Prostate gland (tissue), 2 donors: Measurements from ENCODE around the gene RAB30. TPM values are rescaled to one million over a fixed set of nuclear protein-coding genes. Genes with fewer than 3 reads are reported as not detected.

Source experiments
- DNase-seq: peaks from one replicate; pipeline ENCODE4 v3.0.0-alpha.2; 2019; ENCODE audit warnings: low spot score
- H3K27ac ChIP-seq, 2 donors: fragments of 200-600 bp; sonication (generic); 2 replicates each; pipeline ENCODE4 v1.5.1; 2017 to 2019
- H3K27me3 ChIP-seq: fragments of 200-600 bp; sonication (generic); replicated peaks from 2 replicates; pipeline ENCODE4 v1.5.1; 2019; ENCODE audit not compliant: insufficient read depth
- H3K36me3 ChIP-seq, 2 donors: fragments of 200-600 bp; sonication (generic); 1 replicate in 1 of 2; 2 replicates in 1 of 2; pipeline versions ENCODE4 v1.5.1 to v1.8.1; 2017 to 2019
- H3K4me1 ChIP-seq: fragments of 200-600 bp; sonication (generic); replicated peaks from 2 replicates; pipeline ENCODE4 v1.5.1; 2019
- H3K4me3 ChIP-seq, 2 donors: fragments of 200-600 bp; sonication (generic); 2 replicates each; pipeline ENCODE4 v1.5.1; 2017 to 2019
- H3K9me3 ChIP-seq: fragments of 200-600 bp; sonication (generic); 2 replicates; pipeline ENCODE4 v1.5.1; 2017
- POLR2A ChIP-seq: fragments of 450-650 bp; IDR thresholded peaks from one replicate; pipeline ENCODE4 v1.6.1; 2016; ENCODE audit warnings: antibody characterized with exemption, mild to moderate bottlenecking
- POLR2AphosphoS5 ChIP-seq: sonication (generic); formaldehyde crosslinking; IDR thresholded peaks from one replicate; pipeline ENCODE4 v1.6.1; 2017; ENCODE audit warnings: antibody characterized with exemption
- WGBS: methylation state at CpG from one replicate; pipeline ENCODE4 v1.1.5; 2018; 5-methylcytosine and 5-hydroxymethylcytosine counted together
- intact Hi-C: fragments of 100-400 bp; cut with DNase I; formaldehyde crosslinking; loops from one replicate; pipeline ENCODE4 v1.14.2; 2022
- total RNA-seq, 2 donors: library from RNA; depleted of rRNA; stranded (reverse); fragments of >200 nt; gene quantifications; one replicate each; pipeline ENCODE4 v1.1.0, GENCODE V29; 2016
- TF ChIP-seq, protein P1 (sequence below), 4 experiments: fragments of 200-600 bp in 2 of 4; fragments of 450-650 bp in 2 of 4; sonication (generic) in 2 of 4; IDR thresholded peaks; 1 replicate in 3 of 4; 2 replicates in 1 of 4; pipeline ENCODE4 v1.5.1; 2016 to 2019; ENCODE audit warnings: antibody characterized with exemption in 4 of 4, mild to moderate bottlenecking in 2 of 4, moderate library complexity in 2 of 4

RAB30 gene
- total RNA-seq, 2 donors from 2014 or later = 13.3 to 15.9 TPM

DNA sequence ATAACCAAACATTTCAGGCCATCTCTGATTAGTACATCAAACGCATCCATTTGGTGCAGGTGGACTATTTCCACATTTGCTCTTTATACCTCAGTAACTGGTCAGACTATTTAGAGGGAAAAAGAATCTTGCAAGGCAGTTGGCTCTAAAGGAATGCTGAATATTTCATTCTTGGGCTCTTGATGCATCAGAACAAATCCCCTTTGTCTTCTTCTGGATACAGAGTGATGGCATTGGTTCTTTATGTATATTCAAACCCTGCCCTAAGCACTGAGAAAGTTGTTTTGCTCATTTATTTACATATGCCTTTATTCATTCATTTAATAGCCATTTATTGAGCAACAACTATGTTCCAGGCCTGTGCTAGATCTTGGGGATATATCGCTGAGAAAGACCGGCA, 31.1 kb upstream of the RAB30 start:
- no peak for DNase-seq
- Histone ChIP-seq H3K9me3 (no peaks in the 10 kb centered on the region), H3K27me3 (no peaks in the 10 kb centered on the region), H3K36me3 (no peaks in the 10 kb centered on the region), H3K4me3 (no peak overlapping the region), H3K27ac (no peak overlapping the region), H3K4me1 (no peaks in the 10 kb centered on the region)
- no peak for TF ChIP-seq POLR2A
- TF ChIP-seq, protein P1, sequence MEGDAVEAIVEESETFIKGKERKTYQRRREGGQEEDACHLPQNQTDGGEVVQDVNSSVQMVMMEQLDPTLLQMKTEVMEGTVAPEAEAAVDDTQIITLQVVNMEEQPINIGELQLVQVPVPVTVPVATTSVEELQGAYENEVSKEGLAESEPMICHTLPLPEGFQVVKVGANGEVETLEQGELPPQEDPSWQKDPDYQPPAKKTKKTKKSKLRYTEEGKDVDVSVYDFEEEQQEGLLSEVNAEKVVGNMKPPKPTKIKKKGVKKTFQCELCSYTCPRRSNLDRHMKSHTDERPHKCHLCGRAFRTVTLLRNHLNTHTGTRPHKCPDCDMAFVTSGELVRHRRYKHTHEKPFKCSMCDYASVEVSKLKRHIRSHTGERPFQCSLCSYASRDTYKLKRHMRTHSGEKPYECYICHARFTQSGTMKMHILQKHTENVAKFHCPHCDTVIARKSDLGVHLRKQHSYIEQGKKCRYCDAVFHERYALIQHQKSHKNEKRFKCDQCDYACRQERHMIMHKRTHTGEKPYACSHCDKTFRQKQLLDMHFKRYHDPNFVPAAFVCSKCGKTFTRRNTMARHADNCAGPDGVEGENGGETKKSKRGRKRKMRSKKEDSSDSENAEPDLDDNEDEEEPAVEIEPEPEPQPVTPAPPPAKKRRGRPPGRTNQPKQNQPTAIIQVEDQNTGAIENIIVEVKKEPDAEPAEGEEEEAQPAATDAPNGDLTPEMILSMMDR (IDR thresholded peaks at IDR 0.05) = no peak
- no peak for TF ChIP-seq POLR2AphosphoS5
- WGBS = 79% methylated on average over 3 of the region's 3 CpGs
- intact Hi-C loops = no loop called here

DNA sequence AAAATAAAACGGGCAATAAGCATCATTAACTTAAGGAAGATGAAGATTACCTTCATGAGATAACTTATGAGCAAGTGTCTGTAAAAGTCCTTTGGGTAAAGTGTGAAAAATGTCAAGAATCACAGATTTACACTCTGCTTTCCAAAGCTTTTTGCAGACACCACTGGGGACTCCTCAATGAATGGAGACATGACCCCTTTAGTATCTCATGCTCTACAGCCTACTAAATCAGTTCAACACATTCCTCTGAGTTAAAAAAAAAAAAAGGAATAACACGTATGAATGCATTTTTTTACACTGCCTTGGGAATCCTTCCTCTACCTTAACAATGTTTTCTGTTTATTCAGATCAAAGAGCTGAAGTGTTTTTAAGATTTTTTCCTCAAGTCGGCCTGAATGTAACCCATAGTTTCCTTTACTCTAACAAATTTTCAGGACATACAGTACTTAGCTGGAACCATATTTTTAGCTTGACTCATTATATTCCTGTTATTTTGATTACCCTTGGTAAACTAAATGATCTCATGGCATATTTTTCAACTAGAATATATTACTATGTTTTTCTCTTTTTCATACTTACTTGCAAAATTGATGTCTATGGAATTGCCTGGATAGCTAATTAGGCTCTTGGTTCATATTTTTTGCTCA, 25.9 kb upstream of the RAB30 start:
- DNase-seq = no peak
- whole genome bisulfite sequencing = 38% methylated on average over 3 of the region's 3 CpGs
- Histone ChIP-seq H3K9me3 (no peaks in the 10 kb centered on the region), H3K27me3 (no peaks in the 10 kb centered on the region), H3K36me3 (no peaks in the 10 kb centered on the region), H3K27ac (no peak overlapping the region), H3K4me1 (no peaks in the 10 kb centered on the region), H3K4me3 (no peak overlapping the region)
- TF ChIP-seq POLR2AphosphoS5 = no peak
- no peak for TF ChIP-seq POLR2A
- TF ChIP-seq, protein P1 (IDR thresholded peaks at IDR 0.05) = no peak
- intact Hi-C loops = no loop called here

DNA sequence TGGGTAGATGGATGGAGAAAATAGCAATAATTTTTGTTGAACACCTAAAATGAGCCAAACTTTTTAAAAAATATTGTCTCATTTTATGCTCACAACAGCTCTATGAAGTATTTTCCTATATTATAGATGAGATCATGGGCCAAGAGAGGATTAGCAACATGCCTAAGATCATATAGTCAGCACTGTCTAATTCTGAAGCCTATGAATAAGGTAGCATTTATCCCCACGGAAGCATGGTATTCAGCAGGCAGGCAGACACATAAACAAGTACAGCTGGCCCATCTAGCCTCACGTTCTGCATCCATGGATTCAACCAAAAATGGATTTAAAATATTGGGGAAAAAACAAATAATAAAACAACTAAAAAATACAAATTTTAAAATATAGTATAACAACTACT, 21.9 kb upstream of the RAB30 start:
- peak overlapping the region in 1 of 2 donors; percentile 63 for H3K27ac ChIP-seq
- 48% methylated on average over 2 of the region's 2 CpGs for WGBS
- H3K9me3 ChIP-seq = no peaks in the 10 kb centered on the region
- TF ChIP-seq, protein P1 (IDR thresholded peaks at IDR 0.05) = no peak
- TF ChIP-seq POLR2A = no peak
- no peak for TF ChIP-seq POLR2AphosphoS5
- no peak for DNase-seq
- intact Hi-C loops = no loop called here
- no peaks in the 10 kb centered on the region for H3K36me3 ChIP-seq
- H3K4me1 ChIP-seq = no peaks in the 10 kb centered on the region
- no peaks in the 10 kb centered on the region for H3K27me3 ChIP-seq
- H3K4me3 ChIP-seq = no peak overlapping the region

DNA sequence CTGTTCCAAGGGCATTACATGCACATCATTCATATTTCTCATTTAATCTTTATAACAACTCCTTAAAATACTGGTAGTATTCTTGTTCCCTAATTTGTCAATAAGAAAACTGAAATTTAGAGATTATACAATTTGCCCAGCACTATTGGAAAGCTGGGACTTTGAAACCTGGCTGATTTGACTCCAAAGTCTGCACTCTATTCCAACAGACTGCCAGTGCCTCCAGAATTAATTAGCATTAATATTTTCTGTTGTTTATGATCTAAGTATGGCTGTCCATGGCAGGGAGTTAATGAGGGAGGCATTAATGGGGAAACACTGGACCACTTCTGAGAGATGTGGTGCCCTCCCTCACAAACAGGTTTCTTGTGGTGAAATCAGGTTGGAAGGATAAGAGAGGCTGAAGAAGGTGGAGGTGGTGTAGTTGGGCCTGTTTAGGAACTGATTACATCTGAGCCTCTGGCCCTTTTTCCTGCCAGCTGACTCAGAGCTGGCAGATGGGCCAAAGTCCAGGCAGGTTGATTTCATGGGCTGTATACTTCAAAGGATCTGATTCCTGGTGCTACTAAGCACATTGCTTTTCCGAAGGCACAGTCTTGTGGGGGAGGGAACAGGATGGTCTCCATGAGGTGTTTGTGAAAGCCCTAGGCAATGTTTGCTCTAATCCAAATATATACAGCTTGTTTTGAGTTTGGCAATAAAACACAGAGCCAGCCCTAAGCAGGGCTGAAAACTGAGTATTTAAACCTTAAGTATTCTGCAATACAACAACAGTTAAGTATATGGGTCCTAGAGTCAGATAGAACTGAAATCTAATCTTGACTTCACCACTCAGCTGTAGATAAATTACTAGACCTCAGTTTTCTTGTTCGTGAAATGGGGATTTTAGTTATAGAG, 21.0 kb upstream of the RAB30 start:
- H3K9me3 ChIP-seq = no peaks in the 10 kb centered on the region
- H3K27me3 ChIP-seq = no peaks in the 10 kb centered on the region
- TF ChIP-seq POLR2A (no peak), POLR2AphosphoS5 (peak; percentile 90)
- H3K36me3 ChIP-seq = no peaks in the 10 kb centered on the region
- intact Hi-C loops = no loop called here
- no peaks in the 10 kb centered on the region for H3K4me1 ChIP-seq
- DNase-seq = peak; percentile 85
- H3K4me3 ChIP-seq = no peak overlapping the region
- H3K27ac ChIP-seq = peak overlapping the region; percentile 42 to 63
- WGBS = 32% methylated on average over 2 of the region's 2 CpGs

DNA sequence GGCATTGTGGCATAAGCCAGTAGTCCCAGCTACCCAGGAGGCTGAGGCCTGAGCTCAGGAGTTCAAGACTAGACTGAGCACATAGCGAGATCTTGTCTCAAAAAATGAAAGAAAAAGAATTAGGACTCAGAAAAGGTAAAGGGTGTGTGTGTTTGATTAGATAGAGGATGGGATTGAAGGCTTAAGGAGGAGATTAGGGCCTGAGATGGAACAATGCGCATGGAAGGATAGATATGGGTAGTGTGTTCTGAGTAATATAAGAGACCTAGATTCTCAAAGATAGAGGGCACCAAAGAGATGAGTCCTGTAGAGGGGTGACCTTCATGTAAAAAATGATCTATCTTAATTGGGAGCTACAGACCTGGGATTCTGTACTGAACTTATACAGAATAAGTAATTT, 17.3 kb upstream of the RAB30 start:
- Histone ChIP-seq H3K4me3 (no peak overlapping the region), H3K4me1 (peaks cover 5% of the 10 kb centered on the region), H3K9me3 (no peaks in the 10 kb centered on the region), H3K27me3 (no peaks in the 10 kb centered on the region), H3K36me3 (no peaks in the 10 kb centered on the region), H3K27ac (no peak overlapping the region)
- no peak for DNase-seq
- 97% methylated on average over 2 of the region's 2 CpGs for WGBS
- TF ChIP-seq, protein P1 (IDR thresholded peaks at IDR 0.05) = no peak
- TF ChIP-seq POLR2AphosphoS5 = no peak
- TF ChIP-seq POLR2A = no peak
- intact Hi-C loops = no loop called here
